ENCODE data around the gene POGZ.

DNA sequence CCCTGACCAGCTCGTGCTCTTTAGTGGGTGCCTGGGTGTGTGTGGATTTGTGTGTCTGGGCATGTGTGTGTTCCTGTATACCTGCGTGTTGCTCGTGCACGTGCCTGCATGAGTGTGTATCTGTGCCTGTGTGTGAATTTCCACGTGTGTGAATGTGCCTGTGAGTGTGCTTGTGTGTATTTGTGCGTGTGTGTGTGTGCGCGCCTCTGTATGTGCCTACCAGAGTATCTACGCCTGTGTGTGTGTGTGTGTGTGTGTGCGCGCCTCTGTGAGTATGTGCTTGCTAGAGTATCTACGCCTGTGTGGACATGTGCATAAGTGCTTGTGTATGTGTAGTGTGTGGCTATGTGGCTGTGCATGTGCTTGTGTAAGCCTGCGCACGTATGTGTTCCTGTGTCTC, 86.1 kb downstream of the POGZ start:
- TF ChIP-seq, protein P1, sequence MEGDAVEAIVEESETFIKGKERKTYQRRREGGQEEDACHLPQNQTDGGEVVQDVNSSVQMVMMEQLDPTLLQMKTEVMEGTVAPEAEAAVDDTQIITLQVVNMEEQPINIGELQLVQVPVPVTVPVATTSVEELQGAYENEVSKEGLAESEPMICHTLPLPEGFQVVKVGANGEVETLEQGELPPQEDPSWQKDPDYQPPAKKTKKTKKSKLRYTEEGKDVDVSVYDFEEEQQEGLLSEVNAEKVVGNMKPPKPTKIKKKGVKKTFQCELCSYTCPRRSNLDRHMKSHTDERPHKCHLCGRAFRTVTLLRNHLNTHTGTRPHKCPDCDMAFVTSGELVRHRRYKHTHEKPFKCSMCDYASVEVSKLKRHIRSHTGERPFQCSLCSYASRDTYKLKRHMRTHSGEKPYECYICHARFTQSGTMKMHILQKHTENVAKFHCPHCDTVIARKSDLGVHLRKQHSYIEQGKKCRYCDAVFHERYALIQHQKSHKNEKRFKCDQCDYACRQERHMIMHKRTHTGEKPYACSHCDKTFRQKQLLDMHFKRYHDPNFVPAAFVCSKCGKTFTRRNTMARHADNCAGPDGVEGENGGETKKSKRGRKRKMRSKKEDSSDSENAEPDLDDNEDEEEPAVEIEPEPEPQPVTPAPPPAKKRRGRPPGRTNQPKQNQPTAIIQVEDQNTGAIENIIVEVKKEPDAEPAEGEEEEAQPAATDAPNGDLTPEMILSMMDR (conservative IDR thresholded peaks at IDR 0.05 in 1 of 2, IDR thresholded peaks at IDR 0.05 in 1 of 2; ENCODE audit: extremely low read depth in 1 of 2, insufficient read depth in 1 of 2, low read depth in 1 of 2, low read length in 2 of 2), result no peak
- no peak for TF ChIP-seq EZH2 (IDR thresholded peaks at IDR 0.05; ENCODE audit: borderline replicate concordance, low read length)
